GM12801 (cell line): ENCODE data around the gene MMAB.

Experiments
- TF ChIP-seq, protein P1 (sequence below): IDR thresholded peaks from one replicate; pipeline ENCODE4 v1.5.1; 2011; ENCODE audit warnings: control low read depth; ENCODE audit not compliant: insufficient read length; ENCODE audit errors: extremely low read depth

MMAB gene

DNA sequence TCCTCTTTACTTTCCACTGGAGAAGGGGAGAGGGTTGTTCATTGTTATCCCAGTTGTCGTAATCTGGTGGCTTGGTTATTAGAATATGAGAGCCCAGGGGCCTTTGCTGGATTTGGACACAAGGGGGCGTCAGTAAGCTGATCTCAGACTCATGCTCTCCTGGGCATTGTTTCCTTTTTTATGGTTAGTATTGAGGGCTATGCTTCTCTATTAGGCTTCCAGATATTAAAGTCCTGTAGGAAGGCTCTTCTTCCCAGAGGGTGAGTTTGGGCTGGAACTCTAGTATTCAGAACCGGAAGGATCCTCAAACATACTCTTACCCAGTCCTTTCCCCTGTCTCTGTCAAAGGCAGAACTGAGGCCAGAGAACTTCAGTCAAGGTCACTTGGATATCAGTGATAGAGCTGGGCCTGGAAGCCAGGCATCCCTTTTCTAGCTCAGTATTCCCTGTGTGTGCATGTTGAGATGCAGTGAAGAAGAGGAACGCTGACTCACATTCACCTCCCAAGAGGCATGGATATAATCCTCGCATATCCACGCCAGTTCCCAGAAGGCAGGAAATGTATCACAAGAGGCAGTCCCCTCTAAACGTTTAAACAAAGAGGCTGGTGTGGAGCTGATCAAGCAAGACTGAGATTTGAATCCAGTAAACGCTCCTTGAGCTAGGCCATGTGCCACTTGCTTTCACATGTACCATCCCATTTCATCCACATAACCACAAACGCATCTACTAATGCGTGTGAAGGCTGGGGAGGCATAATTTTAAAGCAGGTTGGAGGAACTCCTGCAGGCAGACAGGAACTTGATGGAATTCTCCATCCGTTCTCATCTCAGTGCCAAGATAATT lies 54.3 kb downstream of the MMAB start:
- TF ChIP-seq, protein P1, sequence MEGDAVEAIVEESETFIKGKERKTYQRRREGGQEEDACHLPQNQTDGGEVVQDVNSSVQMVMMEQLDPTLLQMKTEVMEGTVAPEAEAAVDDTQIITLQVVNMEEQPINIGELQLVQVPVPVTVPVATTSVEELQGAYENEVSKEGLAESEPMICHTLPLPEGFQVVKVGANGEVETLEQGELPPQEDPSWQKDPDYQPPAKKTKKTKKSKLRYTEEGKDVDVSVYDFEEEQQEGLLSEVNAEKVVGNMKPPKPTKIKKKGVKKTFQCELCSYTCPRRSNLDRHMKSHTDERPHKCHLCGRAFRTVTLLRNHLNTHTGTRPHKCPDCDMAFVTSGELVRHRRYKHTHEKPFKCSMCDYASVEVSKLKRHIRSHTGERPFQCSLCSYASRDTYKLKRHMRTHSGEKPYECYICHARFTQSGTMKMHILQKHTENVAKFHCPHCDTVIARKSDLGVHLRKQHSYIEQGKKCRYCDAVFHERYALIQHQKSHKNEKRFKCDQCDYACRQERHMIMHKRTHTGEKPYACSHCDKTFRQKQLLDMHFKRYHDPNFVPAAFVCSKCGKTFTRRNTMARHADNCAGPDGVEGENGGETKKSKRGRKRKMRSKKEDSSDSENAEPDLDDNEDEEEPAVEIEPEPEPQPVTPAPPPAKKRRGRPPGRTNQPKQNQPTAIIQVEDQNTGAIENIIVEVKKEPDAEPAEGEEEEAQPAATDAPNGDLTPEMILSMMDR, result no peak

DNA sequence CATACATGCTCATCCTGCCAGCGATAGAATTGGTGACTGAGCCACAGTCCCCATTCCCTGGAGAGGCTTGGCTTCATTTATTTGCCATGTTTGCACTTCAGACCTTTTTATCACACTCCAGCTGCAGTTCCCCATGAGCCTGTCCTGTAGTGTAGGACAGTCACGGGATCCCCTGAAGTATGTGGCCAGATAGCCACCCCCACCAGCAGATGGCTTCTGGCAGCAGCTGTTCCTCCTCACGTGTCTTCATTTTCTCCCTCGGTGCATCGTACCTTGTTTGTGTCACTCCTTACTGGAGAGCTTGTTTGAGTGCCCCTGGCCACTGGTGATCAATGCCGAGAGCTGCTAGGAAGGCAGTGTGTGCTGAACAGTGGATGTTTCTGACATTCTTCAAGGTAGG lies 55.7 kb downstream of the MMAB start:
- TF ChIP-seq, protein P1, result no peak

DNA sequence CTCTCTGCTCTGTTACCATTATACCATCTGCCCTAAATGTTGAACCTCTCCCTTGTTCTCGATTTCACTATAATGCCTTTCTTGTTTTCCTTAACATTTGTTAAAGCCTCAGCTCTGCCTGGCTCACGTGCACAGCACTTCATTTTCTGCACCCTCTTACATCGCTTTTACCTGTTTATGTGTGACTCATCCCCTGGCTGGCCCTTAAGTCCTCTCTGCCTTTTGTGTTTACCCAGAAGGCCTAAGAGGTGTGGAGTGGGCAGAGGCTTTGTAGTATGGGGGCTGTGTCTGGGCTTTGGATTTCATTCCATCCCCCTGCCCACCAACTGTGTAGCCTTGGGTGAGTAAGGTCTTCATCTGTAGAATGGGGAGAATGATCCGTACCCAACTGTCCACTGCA lies 59.3 kb downstream of the MMAB start:
- TF ChIP-seq, protein P1, result no peak

DNA sequence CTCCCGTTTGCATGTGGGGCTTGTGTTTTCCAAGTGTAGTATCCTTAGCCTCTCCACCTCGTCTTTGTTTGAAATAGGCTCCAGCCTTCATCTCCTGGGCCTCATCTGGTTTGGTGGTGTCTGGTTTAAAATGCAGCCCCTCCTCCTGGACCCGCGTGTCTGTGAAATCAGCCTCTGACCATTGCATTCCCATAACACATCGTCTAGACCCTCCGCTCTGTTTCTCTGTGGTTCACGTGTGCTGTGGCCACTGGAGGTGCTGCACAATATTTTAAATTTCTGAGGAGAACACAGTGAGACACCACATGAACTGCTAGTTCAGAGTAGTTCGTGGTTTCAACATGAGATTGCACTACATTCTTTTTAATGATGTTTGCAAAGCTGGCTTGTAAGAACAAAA lies 60.3 kb downstream of the MMAB start:
- TF ChIP-seq, protein P1, result no peak

DNA sequence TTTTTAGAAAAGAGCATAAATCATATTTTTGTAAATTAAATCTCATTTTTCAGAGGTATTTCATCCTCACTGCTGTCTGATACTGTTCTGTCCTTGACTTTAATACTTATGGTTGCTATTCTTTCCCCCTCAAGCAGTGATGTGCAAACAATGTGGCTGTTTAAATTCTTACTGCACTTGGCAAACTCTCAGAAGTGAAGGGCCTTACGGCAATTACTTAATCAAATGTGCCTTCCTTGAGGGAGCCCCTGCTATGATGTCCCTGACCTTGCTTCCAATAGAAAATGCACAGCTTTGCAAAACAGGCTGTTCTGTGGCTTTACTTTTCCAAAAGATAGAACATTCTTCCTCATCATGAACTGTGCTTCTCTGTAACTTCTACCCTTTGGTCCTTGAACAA lies 60.7 kb downstream of the MMAB start:
- TF ChIP-seq, protein P1, result no peak

DNA sequence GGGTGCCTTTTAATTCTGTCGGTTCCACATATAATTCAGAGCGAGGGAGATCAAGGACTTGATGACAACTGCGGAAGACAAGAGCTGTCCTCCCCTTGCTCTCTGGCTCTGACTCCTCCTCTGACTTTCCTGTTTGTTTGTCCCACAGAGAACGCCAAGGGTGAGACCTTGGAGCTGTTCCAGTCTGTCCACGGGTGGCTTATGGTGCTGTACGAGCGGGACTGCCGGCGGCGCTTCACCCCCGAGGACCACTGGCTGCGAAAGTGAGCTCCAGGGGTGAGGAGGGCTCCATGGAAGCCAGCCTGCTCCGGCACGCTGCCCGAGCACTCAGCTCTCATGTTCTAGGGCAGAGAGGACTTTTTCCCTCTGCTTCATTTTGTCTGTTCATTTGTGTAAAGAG lies 63.1 kb downstream of the MMAB start:
- TF ChIP-seq, protein P1, result no peak

DNA sequence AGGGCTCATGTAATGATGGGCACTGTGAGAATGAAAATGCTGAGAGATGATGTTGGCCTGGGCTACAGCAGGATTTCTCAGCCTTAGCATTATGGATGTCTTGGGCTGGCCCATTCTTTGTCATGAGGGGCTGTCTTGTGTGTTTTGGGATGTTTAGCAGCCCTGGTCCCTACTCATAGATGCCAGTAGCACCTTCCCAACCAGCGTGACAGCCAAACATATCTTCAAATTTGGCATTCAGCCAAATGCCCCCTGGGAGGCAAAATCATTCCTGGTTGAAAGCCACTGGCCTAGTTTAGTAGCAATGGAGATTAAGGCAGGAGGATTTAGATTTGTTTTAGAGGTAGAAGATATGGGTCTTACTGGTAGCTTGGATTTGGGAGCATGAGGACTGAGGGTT lies 69.2 kb downstream of the MMAB start:
- TF ChIP-seq, protein P1, result no peak
